HepG2 (cell line): Measurements from ENCODE around the gene NUFIP1. TPM values are rescaled to one million over a fixed set of nuclear protein-coding genes. Genes with fewer than 3 reads are reported as not detected.

Experiments used
- ATAC-seq: fragments of 200-7000 bp; cut with Tn5 transposase; 3 replicates; pipeline ENCODE4 v1.9.1; 2020; ENCODE audit warnings: mild to moderate bottlenecking, moderate library complexity
- BruUV-seq: library from RNA; stranded (reverse); fragments of 400-500 nt; replicated peaks from 2 replicates; lab custom pipeline; 2021; lab: Mats Ljungman, UMichigan
- CTCF ChIA-PET: fragments of 300-600 bp; formaldehyde crosslinking; extraction: SDS; loops from one replicate; lab custom pipeline; 2021; ENCODE audit warnings: low total read pairs, inconsistent platforms, low intra/inter-chr PET ratio; lab: Yijun Ruan, JAX
- POLR2A ChIA-PET: fragments of 350-600 bp; sonication (Branson Sonifier 250); formaldehyde crosslinking; loops from one replicate; lab custom pipeline; 2020; ENCODE audit warnings: antibody characterized with exemption, inconsistent platforms; lab: Yijun Ruan, JAX
- DNase-seq: peaks from one replicate; pipeline ENCODE4 v3.0.0-alpha.2; 2015; ENCODE audit warnings: low spot score
- FAIRE-seq: peaks from 3 replicates; lab custom pipeline; 2011; peaks lifted over from hg19 to GRCh38; lab: Jason Lieb, UNC
- H2AFZ ChIP-seq: one replicate; pipeline ENCODE4 v1.6.1; 2011; ENCODE audit warnings: low read length, inconsistent platforms
- H3K27ac ChIP-seq: fragments of 300-600 bp; 3 replicates; pipeline ENCODE4 v1.8.0; 2011; ENCODE audit warnings: mixed run types, mild to moderate bottlenecking, mixed read lengths, low read length, inconsistent platforms; ENCODE audit not compliant: insufficient read depth; ENCODE audit errors: extremely low read length
- H3K27me3 ChIP-seq, 2 experiments: fragments of 200-600 bp in 1 of 2; 2 replicates in 1 of 2; 3 replicates in 1 of 2; pipeline versions ENCODE4 v1.6.0 to v1.8.0; 2011; ENCODE audit warnings: low read length in 2 of 2, mild to moderate bottlenecking in 2 of 2, moderate library complexity in 2 of 2, inconsistent platforms in 1 of 2; ENCODE audit not compliant: insufficient read depth in 2 of 2, control insufficient read depth in 1 of 2
- H3K36me3 ChIP-seq, 2 experiments: fragments of 200-600 bp in 1 of 2; replicated peaks in 1 of 2; 2 replicates in 1 of 2; 3 replicates in 1 of 2; pipeline versions ENCODE4 v1.5.1 to v1.8.0; 2011; ENCODE audit warnings: low read length in 2 of 2, inconsistent platforms in 1 of 2; ENCODE audit not compliant: insufficient read depth in 2 of 2, control insufficient read depth in 1 of 2
- H3K4me1 ChIP-seq: 2 replicates; pipeline ENCODE4 v1.5.1; 2012; ENCODE audit warnings: low read length, inconsistent platforms; ENCODE audit not compliant: insufficient read depth
- H3K4me2 ChIP-seq: 2 replicates; pipeline ENCODE4 v1.6.0; 2011; ENCODE audit warnings: low read depth, low read length, inconsistent platforms
- H3K4me3 ChIP-seq, 3 experiments: fragments of 200-600 bp in 1 of 3; sonication (generic), shearing (Covaris generic) in 1 of 3; replicated peaks in 1 of 3; 2 replicates each; pipeline ENCODE4 v1.5.1; 2011 to 2016; ENCODE audit warnings: low read length in 3 of 3, inconsistent platforms in 2 of 3, low read depth in 2 of 3, mild to moderate bottlenecking in 2 of 3, control low read depth in 1 of 3, mixed read lengths in 1 of 3; ENCODE audit not compliant: insufficient read depth in 1 of 3
- H3K79me2 ChIP-seq: one replicate; pipeline ENCODE4 v1.6.1; 2011; ENCODE audit warnings: low read length, inconsistent platforms; ENCODE audit not compliant: insufficient read depth
- H3K9ac ChIP-seq: 2 replicates; pipeline ENCODE4 v1.6.0; 2011; ENCODE audit warnings: mild to moderate bottlenecking, low read depth, low read length, inconsistent platforms; ENCODE audit not compliant: insufficient read depth
- H3K9me3 ChIP-seq: 2 replicates; pipeline ENCODE4 v1.5.1; 2012; ENCODE audit warnings: mild to moderate bottlenecking, low read length
- H4K20me1 ChIP-seq: 2 replicates; pipeline ENCODE4 v1.6.0; 2011; ENCODE audit warnings: inconsistent platforms, mild to moderate bottlenecking, low read length, moderate library complexity; ENCODE audit not compliant: insufficient read depth
- CC2D1A ChIP-seq: sonication (generic); formaldehyde crosslinking; IDR thresholded peaks from 2 replicates; pipeline ENCODE4 v1.8.1; 2023; ENCODE audit warnings: mild to moderate bottlenecking, missing genetic modification reagents
- KDM5B ChIP-seq: sonication (generic); formaldehyde crosslinking; IDR thresholded peaks from 2 replicates; pipeline ENCODE4 v1.4.0; 2020; ENCODE audit warnings: missing genetic modification reagents, mild to moderate bottlenecking, borderline replicate concordance
- NR1H2 ChIP-seq: sonication (generic); formaldehyde crosslinking; IDR thresholded peaks from 2 replicates; pipeline ENCODE4 v1.8.1; 2022; ENCODE audit warnings: low read depth, missing genetic modification reagents, borderline replicate concordance
- PLRG1 ChIP-seq: fragments of 450-650 bp; conservative IDR thresholded peaks from 2 replicates; pipeline ENCODE4 v1.6.1; 2016
- SP1 ChIP-seq, 2 experiments: fragments of 450-650 bp in 1 of 2; sonication (generic) in 1 of 2; formaldehyde crosslinking in 1 of 2; IDR thresholded peaks; 2 replicates each; pipeline versions ENCODE4 v1.4.0 to v1.6.1; 2016 to 2020; ENCODE audit warnings: missing genetic modification reagents in 1 of 2
- ZNF235 ChIP-seq: sonication (generic); formaldehyde crosslinking; IDR thresholded peaks from 2 replicates; pipeline ENCODE4 v1.8.1; 2023; ENCODE audit warnings: mild to moderate bottlenecking, missing genetic modification reagents, borderline replicate concordance
- ZNF44 ChIP-seq: sonication (generic); formaldehyde crosslinking; IDR thresholded peaks from 2 replicates; pipeline ENCODE4 v1.5.1; 2020; ENCODE audit warnings: mild to moderate bottlenecking, missing genetic modification reagents
- ZNF460 ChIP-seq: sonication (generic); formaldehyde crosslinking; IDR thresholded peaks from 2 replicates; pipeline ENCODE4 v1.5.1; 2020; ENCODE audit warnings: missing genetic modification reagents, mild to moderate bottlenecking, borderline replicate concordance
- WGBS: methylation state at CpG from one replicate; pipeline ENCODE4 v1.1.6; 2017; ENCODE audit warnings: low lambda C conversion rate; 5-methylcytosine and 5-hydroxymethylcytosine counted together
- in situ Hi-C: cut with HindIII; loops from 2 replicates; pipeline ENCODE4 v1.10.0; 2017; ENCODE audit warnings: low pct_unique_long_range_greater_than_20kb; ENCODE audit not compliant: extremely low pct_ligation_motif_present
- intact Hi-C: fragments of 100-400 bp; cut with micrococcal nuclease; formaldehyde crosslinking; loops from one replicate; pipeline ENCODE4 v1.10.0; 2022; ENCODE audit not compliant: unreplicated experiment
- polyA plus RNA-seq, 8 experiments: library from polyadenylated mRNA; depleted of rRNA in 3 of 8; stranded (reverse) in 7 of 8; unstranded in 1 of 8; fragments of >200 nt; fragmentation: Illumina TruSeq in 4 of 8; extraction: Trizol in 4 of 8; gene quantifications; 2 replicates each; pipeline versions ENCODE4 v1.2.1 to v1.2.3, GENCODE V29; 2011 to 2016; ENCODE audit warnings: low read depth in 4 of 8, missing spikeins in 1 of 8, mixed read lengths in 1 of 8; ENCODE audit not compliant: insufficient read depth in 1 of 8
- total RNA-seq, 5 experiments: library from RNA; depleted of rRNA; stranded (reverse); fragments of >200 nt; fragmentation: Illumina TruSeq; extraction: Trizol; gene quantifications; 2 replicates each; pipeline ENCODE4 v1.2.3, GENCODE V29; 2016; ENCODE audit warnings: low read depth in 1 of 5

The NUFIP1 gene
- total and polyA plus RNA-seq, 2 of the 13 experiments (the other 11 are each of a cell fraction or from before 2014, with no cell fraction given) = 1.9 to 10.3 TPM

- FAIRE-seq (no peak), DNase-seq (no peak), ATAC-seq (no peak)
- BruUV-seq = no TSS peak
- Histone ChIP-seq H3K27me3 (no peaks in the 10 kb centered on the region), H3K9me3 (no peaks in the 10 kb centered on the region), H4K20me1 (peaks cover 6% of the 10 kb centered on the region; the same call in 1 of the 2 replicates), H3K4me3 (no peak overlapping the region), H3K4me1 (peaks cover 16% of the 10 kb centered on the region), H2AFZ (no peak overlapping the region), H3K4me2 (no peak overlapping the region), H3K9ac (no peak overlapping the region), H3K36me3 (peaks cover 14 to 63% of the 10 kb centered on the region in 2 experiments), H3K79me2 (peaks cover 5% of the 10 kb centered on the region), H3K27ac (no peak overlapping the region)
- TF ChIP-seq KDM5B (no peak), NR1H2 (no peak), ZNF44 (CRISPR knock-in tag) (no peak), SP1 (IDR thresholded peaks at IDR 0.05) (no peak), SP1 (CRISPR knock-in tag; IDR thresholded peaks at IDR 0.05) (no peak), ZNF460 (no peak), ZNF235 (CRISPR knock-in tag) (no peak), CC2D1A (CRISPR knock-in tag) (no peak), PLRG1 (no peak)
- in situ Hi-C loops = loop anchor here (25.0 kb wide), 1 partner anchor 1062 kb away; no protein-coding TSS in a partner anchor
- intact Hi-C loops = loop anchor here (10.0 kb wide), 1 partner anchor 1069 kb away; no protein-coding TSS in a partner anchor
- ChIA-PET POLR2A (no interaction called here), CTCF (interaction anchor here (1.8 kb wide), 1 partner anchor 335 kb away, joined by 4 read pairs; no protein-coding TSS in a partner anchor)
- WGBS = 96% methylated on average over 9 of the region's 9 CpGs
Measured at GRCh38 chr13:44974056-44974793, 15.0 kb downstream of the NUFIP1 start.
